ENCODE results near the gene ZNF212. TPM values are rescaled to one million over a fixed set of nuclear protein-coding genes. Genes with fewer than 3 reads are reported as not detected.

The ZNF212 gene
- total RNA-seq, 1 donor from 2014 or later: 6.1 TPM

DNA sequence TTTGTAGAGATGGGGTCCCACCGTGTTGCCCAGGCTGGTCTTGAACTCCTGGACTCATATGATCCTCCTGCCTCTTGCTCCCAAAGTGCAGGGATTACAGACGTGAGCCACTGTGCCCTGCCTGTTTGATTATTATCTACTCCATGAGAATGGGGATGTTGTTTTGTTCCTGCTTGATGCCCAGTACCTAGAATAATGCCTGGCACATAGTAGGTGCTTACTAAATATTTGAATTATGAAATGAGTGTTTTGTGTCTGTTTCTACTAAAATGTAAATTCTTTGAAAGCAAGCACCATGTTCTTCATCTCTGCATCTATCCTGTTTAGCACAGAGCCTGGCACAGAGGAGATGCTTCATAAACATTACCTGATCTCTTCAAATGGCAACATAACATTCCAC lies 63.4 kb downstream of the ZNF212 start:
- FAIRE-seq (no peak), DNase-seq (ENCODE audit: low read depth) (no peak)
- no peak overlapping the region for H3K4me3 ChIP-seq (ENCODE audit: low read depth, low read length)
- no peaks in the 10 kb centered on the region for H3K27me3 ChIP-seq (ENCODE audit: control insufficient read depth, insufficient read depth, low read length)
- H3K36me3 ChIP-seq (ENCODE audit: control insufficient read depth, insufficient read depth, low read length): no peaks in the 10 kb centered on the region
- TF ChIP-seq CTCF (IDR thresholded peaks at IDR 0.05; ENCODE audit: insufficient read depth, low read length, severe bottlenecking): no peak

GRCh38 chr7:149304006-149304405 lies 64.6 kb downstream of the ZNF212 start:
- Histone ChIP-seq H3K27me3 (ENCODE audit: control insufficient read depth, insufficient read depth, low read length) (no peaks in the 10 kb centered on the region), H3K4me3 (ENCODE audit: low read depth, low read length) (no peak overlapping the region), H3K36me3 (ENCODE audit: control insufficient read depth, insufficient read depth, low read length) (no peaks in the 10 kb centered on the region)
- no peak for TF ChIP-seq CTCF (IDR thresholded peaks at IDR 0.05; ENCODE audit: insufficient read depth, low read length, severe bottlenecking)
- DNase-seq (ENCODE audit: low read depth) (no peak), FAIRE-seq (no peak)

Other genes starting within 250 kb of the ZNF212 start
- gene PDIA4, start 211.1 kb upstream of the ZNF212 start, total RNA-seq: 219 and 414 TPM in 2 replicates
- 8.4 and 9.0 TPM in 2 replicates for gene ZNF786, start 148.9 kb upstream of the ZNF212 start, total RNA-seq
- gene ZNF425, start 113.3 kb upstream of the ZNF212 start, total RNA-seq: 3.7 TPM in 2 replicates
- 10.0 and 12.5 TPM in 2 replicates for gene ZNF398, start 92.2 kb upstream of the ZNF212 start, total RNA-seq
- gene ZNF282, start 44.1 kb upstream of the ZNF212 start, total RNA-seq: 23.2 and 27.3 TPM in 2 replicates
- 9.5 and 11.3 TPM in 2 replicates for gene ZNF783, start 22.5 kb downstream of the ZNF212 start, total RNA-seq
- 5.8 and 6.6 TPM in 2 replicates for gene ZNF777, start 221.4 kb downstream of the ZNF212 start, total RNA-seq

Measured in bronchial epithelial cell (primary cell).